ENCODE data around the gene AKAP13.

DNA sequence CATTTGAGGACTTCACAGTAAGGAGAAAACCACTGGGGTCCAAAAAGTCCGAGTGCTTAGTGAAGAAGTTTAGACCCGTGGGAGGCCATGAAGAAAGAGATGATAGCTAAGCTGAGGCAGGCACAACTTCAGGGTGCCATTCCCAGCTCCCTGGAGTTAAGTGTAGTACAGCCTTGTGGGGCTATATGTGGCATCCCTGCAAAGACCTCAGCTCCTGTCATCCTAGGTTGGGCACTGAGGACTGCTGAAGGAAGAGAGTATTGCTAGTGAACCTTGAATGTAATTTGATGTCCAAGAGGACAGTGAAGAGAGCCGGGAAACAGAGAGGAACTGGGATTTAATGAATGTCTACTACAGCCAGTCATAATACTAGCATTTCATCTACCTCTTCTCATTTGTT lies 162.1 kb downstream of the AKAP13 start:
- TF ChIP-seq CTCF (IDR thresholded peaks at IDR 0.05) (no peak), POLR2A (IDR thresholded peaks at IDR 0.05) (no peak)

Measured in testis (tissue), 2 donors.